Measurements from ENCODE around the gene ADAMTSL1.

The ADAMTSL1 gene

GRCh38 chr9:18566121-18566520, 92.2 kb downstream of the ADAMTSL1 start:
- DNase-seq, result no peak

- DNase-seq, result no peak
These were observed 95.0 kb downstream of the ADAMTSL1 start for GRCh38 chr9:18568973-18569372.

GRCh38 chr9:18569941-18570630, 96.1 kb downstream of the ADAMTSL1 start:
- DNase-seq, result no peak

- DNase-seq, result no peak
These were observed 99.1 kb downstream of the ADAMTSL1 start for GRCh38 chr9:18573021-18573556.

GRCh38 chr9:18575686-18576085, 101.7 kb downstream of the ADAMTSL1 start:
- no peak for DNase-seq

GRCh38 chr9:18579536-18579935, 105.6 kb downstream of the ADAMTSL1 start:
- no peak for DNase-seq

GRCh38 chr9:18580151-18580550, 106.2 kb downstream of the ADAMTSL1 start:
- no peak for DNase-seq

GRCh38 chr9:18585996-18586395, 112.0 kb downstream of the ADAMTSL1 start:
- DNase-seq, result no peak

- no peak for DNase-seq
These were observed 114.0 kb downstream of the ADAMTSL1 start for GRCh38 chr9:18588002-18588401.

- no peak for DNase-seq
These were observed 117.3 kb downstream of the ADAMTSL1 start for GRCh38 chr9:18591261-18591660.

GRCh38 chr9:18594837-18595236, 120.9 kb downstream of the ADAMTSL1 start:
- DNase-seq, result no peak

GRCh38 chr9:18595597-18595996, 121.6 kb downstream of the ADAMTSL1 start:
- no peak for DNase-seq

- no peak for DNase-seq
These were observed 123.0 kb downstream of the ADAMTSL1 start for GRCh38 chr9:18596920-18597319.

- no peak for DNase-seq
These were observed 125.0 kb downstream of the ADAMTSL1 start for GRCh38 chr9:18598969-18599368.

GRCh38 chr9:18601026-18601425, 127.1 kb downstream of the ADAMTSL1 start:
- DNase-seq, result no peak

GRCh38 chr9:18601956-18602355, 128.0 kb downstream of the ADAMTSL1 start:
- no peak for DNase-seq

- DNase-seq, result no peak
These were observed 131.1 kb downstream of the ADAMTSL1 start for GRCh38 chr9:18604767-18605730.

- DNase-seq, result no peak
These were observed 131.8 kb downstream of the ADAMTSL1 start for GRCh38 chr9:18605766-18606180.

GRCh38 chr9:18606281-18606680, 132.3 kb downstream of the ADAMTSL1 start:
- no peak for DNase-seq

GRCh38 chr9:18606846-18607245, 132.9 kb downstream of the ADAMTSL1 start:
- DNase-seq, result no peak

- no peak for DNase-seq
These were observed 134.4 kb downstream of the ADAMTSL1 start for GRCh38 chr9:18608371-18608770.

- DNase-seq, result no peak
These were observed 137.0 kb downstream of the ADAMTSL1 start for GRCh38 chr9:18610956-18611355.

- DNase-seq, result no peak
These were observed 138.0 kb downstream of the ADAMTSL1 start for GRCh38 chr9:18611971-18612370.

- no peak for DNase-seq
These were observed 140.2 kb downstream of the ADAMTSL1 start for GRCh38 chr9:18614116-18614515.
